Liver (tissue), 10 donors: Measurements from ENCODE around the gene LSG1. TPM values are rescaled to one million over a fixed set of nuclear protein-coding genes. Genes with fewer than 3 reads are reported as not detected.

Experiments used
- DNase-seq: peaks from one replicate; pipeline ENCODE4 v3.0.0-alpha.2; 2017; ENCODE audit warnings: low spot score
- H3K27ac ChIP-seq, 2 donors: one replicate each; pipeline ENCODE4 v1.7.0; 2013; ENCODE audit warnings: inconsistent platforms in 2 of 2, low read length in 2 of 2, control low read depth in 1 of 2, low read depth in 1 of 2, mild to moderate bottlenecking in 1 of 2
- H3K27me3 ChIP-seq, 4 donors: one replicate each; pipeline versions ENCODE4 v1.6.1 to v1.7.0; 2013; ENCODE audit warnings: low read length in 3 of 4, inconsistent platforms in 1 of 4, mild to moderate bottlenecking in 1 of 4, moderate library complexity in 1 of 4; ENCODE audit not compliant: control insufficient read depth in 4 of 4, insufficient read depth in 4 of 4
- H3K36me3 ChIP-seq, 4 donors: one replicate each; pipeline versions ENCODE4 v1.6.1 to v1.7.0; 2013; ENCODE audit warnings: low read length in 3 of 4, mild to moderate bottlenecking in 3 of 4, low read depth in 1 of 4, moderate library complexity in 1 of 4; ENCODE audit not compliant: control insufficient read depth in 4 of 4, insufficient read depth in 3 of 4
- H3K4me1 ChIP-seq, 4 donors: one replicate each; pipeline versions ENCODE4 v1.6.1 to v1.7.0; 2013; ENCODE audit warnings: low read length in 3 of 4, mild to moderate bottlenecking in 3 of 4, moderate library complexity in 1 of 4; ENCODE audit not compliant: control insufficient read depth in 4 of 4, insufficient read depth in 4 of 4
- H3K4me3 ChIP-seq, 3 donors: one replicate each; pipeline versions ENCODE4 v1.6.1 to v1.7.0; 2013; ENCODE audit warnings: low read length in 3 of 3, control low read depth in 1 of 3, low read depth in 1 of 3, mild to moderate bottlenecking in 1 of 3
- H3K9ac ChIP-seq, 2 donors: one replicate each; pipeline ENCODE4 v1.7.0; 2013; ENCODE audit warnings: low read length in 2 of 2, mild to moderate bottlenecking in 2 of 2, moderate library complexity in 2 of 2, control low read depth in 1 of 2, low read depth in 1 of 2
- H3K9me3 ChIP-seq, 4 donors: one replicate each; pipeline versions ENCODE4 v1.6.1 to v1.7.0; 2013; ENCODE audit warnings: low read length in 3 of 4; ENCODE audit not compliant: control insufficient read depth in 4 of 4
- ATF3 ChIP-seq: IDR thresholded peaks from 2 replicates; pipeline ENCODE4 v1.6.1; 2016; ENCODE audit warnings: antibody characterized with exemption
- FOXA2 ChIP-seq: IDR thresholded peaks from 2 replicates; pipeline ENCODE4 v1.6.1; 2016; ENCODE audit warnings: antibody characterized with exemption
- GABPA ChIP-seq, 2 donors: IDR thresholded peaks in 1 of 2; conservative IDR thresholded peaks in 1 of 2; 2 replicates each; pipeline ENCODE4 v1.6.1; 2016; ENCODE audit warnings: antibody characterized with exemption in 2 of 2, mild to moderate bottlenecking in 1 of 2, moderate library complexity in 1 of 2
- HNF4A ChIP-seq, 2 donors: conservative IDR thresholded peaks; 2 replicates each; pipeline ENCODE4 v1.6.1; 2016; ENCODE audit warnings: antibody characterized with exemption in 2 of 2, mild to moderate bottlenecking in 2 of 2
- HNF4G ChIP-seq: IDR thresholded peaks from 2 replicates; pipeline ENCODE4 v1.6.1; 2016; ENCODE audit warnings: antibody characterized with exemption
- JUND ChIP-seq, 2 donors: IDR thresholded peaks; 2 replicates each; pipeline ENCODE4 v1.6.1; 2016; ENCODE audit warnings: antibody characterized with exemption in 2 of 2
- NR2F2 ChIP-seq: IDR thresholded peaks from 2 replicates; pipeline ENCODE4 v1.6.1; 2016; ENCODE audit warnings: antibody characterized with exemption
- RAD21 ChIP-seq, 2 donors: IDR thresholded peaks; 2 replicates each; pipeline ENCODE4 v1.6.1; 2016; ENCODE audit warnings: antibody characterized with exemption in 2 of 2, mild to moderate bottlenecking in 2 of 2
- TAF1 ChIP-seq: conservative IDR thresholded peaks from 2 replicates; pipeline ENCODE4 v1.6.1; 2016; ENCODE audit warnings: antibody characterized with exemption, mild to moderate bottlenecking
- YY1 ChIP-seq: IDR thresholded peaks from 2 replicates; pipeline ENCODE4 v1.6.1; 2016; ENCODE audit warnings: antibody characterized with exemption, mild to moderate bottlenecking
- WGBS: extraction: QIAGEN DNeasy Blood & Tissue Kit; methylation state at CpG from one replicate; pipeline ENCODE4 v1.1.7; 2013; 5-methylcytosine and 5-hydroxymethylcytosine counted together
- polyA plus RNA-seq, 2 donors: library from polyadenylated mRNA; stranded (reverse) in 1 of 2; unstranded in 1 of 2; fragments of 200-250 nt in 1 of 2; fragments of >200 nt in 1 of 2; fragmentation: Nextera tagmentation in 1 of 2; extraction: Ambion mirVana in 1 of 2; gene quantifications; one replicate each; pipeline versions ENCODE4 v1.2.1 to v1.2.3, GENCODE V29; 2013 to 2015
- small RNA-seq: library from RNA; depleted of rRNA; stranded (forward); fragments of <200 nt; gene quantifications from one replicate; pipeline ENCODE3, GENCODE V24; 2014
- total RNA-seq, 2 donors: library from RNA; depleted of rRNA; stranded (reverse); fragments of >200 nt; gene quantifications; one replicate each; pipeline ENCODE4 v1.2.3, GENCODE V29; 2014
- TF ChIP-seq, protein P1 (sequence below): fragments of 150-350 bp; IDR thresholded peaks from 2 replicates; pipeline ENCODE4 v1.5.1; 2017; ENCODE audit warnings: improper control_type of control experiment, low read depth, low read length; ENCODE audit not compliant: missing input control
- TF ChIP-seq, protein P2 (sequence below): IDR thresholded peaks from 2 replicates; pipeline ENCODE4 v1.6.1; 2016; ENCODE audit warnings: antibody characterized with exemption
- donor health status: healthy.
- donor health status: healthy.
- donor health status: healthy.
- donor health status: healthy.
- donor health status: healthy.

LSG1 gene
- total and polyA plus RNA-seq, 4 donors: 13.6 to 38.5 (median 22.1) TPM

GRCh38 chr3:194596906-194597305 lies 75.1 kb downstream of the LSG1 start:
- Histone ChIP-seq H3K36me3 (no peaks in the 10 kb centered on the region), H3K4me1 (peaks cover 0 to 4% (median 0%) of the 10 kb centered on the region in 4 donors), H3K27me3 (no peaks in the 10 kb centered on the region), H3K9me3 (no peaks in the 10 kb centered on the region), H3K4me3 (no peak overlapping the region), H3K27ac (no peak overlapping the region), H3K9ac (no peak overlapping the region)
- TF ChIP-seq, protein P1, sequence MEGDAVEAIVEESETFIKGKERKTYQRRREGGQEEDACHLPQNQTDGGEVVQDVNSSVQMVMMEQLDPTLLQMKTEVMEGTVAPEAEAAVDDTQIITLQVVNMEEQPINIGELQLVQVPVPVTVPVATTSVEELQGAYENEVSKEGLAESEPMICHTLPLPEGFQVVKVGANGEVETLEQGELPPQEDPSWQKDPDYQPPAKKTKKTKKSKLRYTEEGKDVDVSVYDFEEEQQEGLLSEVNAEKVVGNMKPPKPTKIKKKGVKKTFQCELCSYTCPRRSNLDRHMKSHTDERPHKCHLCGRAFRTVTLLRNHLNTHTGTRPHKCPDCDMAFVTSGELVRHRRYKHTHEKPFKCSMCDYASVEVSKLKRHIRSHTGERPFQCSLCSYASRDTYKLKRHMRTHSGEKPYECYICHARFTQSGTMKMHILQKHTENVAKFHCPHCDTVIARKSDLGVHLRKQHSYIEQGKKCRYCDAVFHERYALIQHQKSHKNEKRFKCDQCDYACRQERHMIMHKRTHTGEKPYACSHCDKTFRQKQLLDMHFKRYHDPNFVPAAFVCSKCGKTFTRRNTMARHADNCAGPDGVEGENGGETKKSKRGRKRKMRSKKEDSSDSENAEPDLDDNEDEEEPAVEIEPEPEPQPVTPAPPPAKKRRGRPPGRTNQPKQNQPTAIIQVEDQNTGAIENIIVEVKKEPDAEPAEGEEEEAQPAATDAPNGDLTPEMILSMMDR: no peak
- TF ChIP-seq JUND (IDR thresholded peaks at IDR 0.05): no peak
- no peak for TF ChIP-seq HNF4G
- TF ChIP-seq, protein P2, sequence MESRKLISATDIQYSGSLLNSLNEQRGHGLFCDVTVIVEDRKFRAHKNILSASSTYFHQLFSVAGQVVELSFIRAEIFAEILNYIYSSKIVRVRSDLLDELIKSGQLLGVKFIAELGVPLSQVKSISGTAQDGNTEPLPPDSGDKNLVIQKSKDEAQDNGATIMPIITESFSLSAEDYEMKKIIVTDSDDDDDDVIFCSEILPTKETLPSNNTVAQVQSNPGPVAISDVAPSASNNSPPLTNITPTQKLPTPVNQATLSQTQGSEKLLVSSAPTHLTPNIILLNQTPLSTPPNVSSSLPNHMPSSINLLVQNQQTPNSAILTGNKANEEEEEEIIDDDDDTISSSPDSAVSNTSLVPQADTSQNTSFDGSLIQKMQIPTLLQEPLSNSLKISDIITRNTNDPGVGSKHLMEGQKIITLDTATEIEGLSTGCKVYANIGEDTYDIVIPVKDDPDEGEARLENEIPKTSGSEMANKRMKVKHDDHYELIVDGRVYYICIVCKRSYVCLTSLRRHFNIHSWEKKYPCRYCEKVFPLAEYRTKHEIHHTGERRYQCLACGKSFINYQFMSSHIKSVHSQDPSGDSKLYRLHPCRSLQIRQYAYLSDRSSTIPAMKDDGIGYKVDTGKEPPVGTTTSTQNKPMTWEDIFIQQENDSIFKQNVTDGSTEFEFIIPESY: no peak
- no peak for TF ChIP-seq NR2F2
- no peak for TF ChIP-seq YY1
- DNase-seq: no peak
- WGBS: 83% methylated on average over 5 of the region's 5 CpGs

GRCh38 chr3:194592798-194593752 lies 78.9 kb downstream of the LSG1 start:
- Histone ChIP-seq H3K9me3 (no peaks in the 10 kb centered on the region), H3K27ac (no peak overlapping the region), H3K27me3 (no peaks in the 10 kb centered on the region), H3K4me3 (no peak overlapping the region), H3K9ac (no peak overlapping the region), H3K36me3 (peaks cover 0 to 2% (median 0%) of the 10 kb centered on the region in 4 donors), H3K4me1 (peaks cover 0 to 4% (median 0%) of the 10 kb centered on the region in 4 donors)
- DNase-seq: no peak
- 83% methylated on average over 10 of the region's 10 CpGs for WGBS
- TF ChIP-seq RAD21 (IDR thresholded peaks at IDR 0.05) (no peak), HNF4G (no peak), FOXA2 (no peak), TAF1 (no peak), YY1 (no peak), ATF3 (no peak), HNF4A (conservative IDR thresholded peaks at IDR 0.05) (no peak), GABPA (IDR thresholded peaks at IDR 0.05 in 1 of 2, conservative IDR thresholded peaks at IDR 0.05 in 1 of 2) (no peak)
- TF ChIP-seq, protein P1: no peak

Small RNAs within 50 kb of the gene (small RNA-seq; reads per million reads assigned to genes)
- gene AC046143.2: not detected

Other genes with a start within 250 kb of the LSG1 start
- 100 to 1,000 TPM in 1 of 2 donors, 10 to 100 TPM in 1; 77.8 to 257 TPM for gene ATP13A3, start 185.2 kb downstream of the LSG1 start, total RNA-seq
- 10 to 100 TPM; 33.6 to 35.1 TPM for gene ATP13A3, start 185.2 kb downstream of the LSG1 start, polyA plus RNA-seq
- gene TMEM44, start 38.8 kb downstream of the LSG1 start, total RNA-seq: 1 to 10 TPM; 3.4 to 5.0 TPM
- gene TMEM44, start 38.8 kb downstream of the LSG1 start, polyA plus RNA-seq: 1 to 10 TPM; 1.8 to 3.0 TPM
- 1 to 10 TPM; 3.0 to 3.7 TPM for gene FAM43A, start 13.7 kb upstream of the LSG1 start, total RNA-seq
- 1 to 10 TPM in 1 of 2 donors, under 1 TPM in 1; 0.83 to 4.9 TPM for gene FAM43A, start 13.7 kb upstream of the LSG1 start, polyA plus RNA-seq